Sigmoid colon (tissue), 7 donors: ENCODE data around the gene MYLK. TPM values are rescaled to one million over a fixed set of nuclear protein-coding genes. Genes with fewer than 3 reads are reported as not detected.

ENCODE experiments used
- DNase-seq: peaks from one replicate; pipeline ENCODE4 v3.0.0-alpha.2; 2019
- H3K27ac ChIP-seq, 4 donors: fragments of 200-600 bp; sonication (generic); one replicate each; pipeline ENCODE4 v1.5.1; 2016 to 2019; ENCODE audit warnings: mild to moderate bottlenecking in 1 of 4
- H3K27me3 ChIP-seq, 3 donors: fragments of 200-600 bp; sonication (generic); one replicate each; pipeline ENCODE4 v1.5.1; 2019; ENCODE audit warnings: mild to moderate bottlenecking in 1 of 3
- H3K36me3 ChIP-seq, 4 donors: fragments of 200-600 bp; sonication (generic); one replicate each; pipeline ENCODE4 v1.5.1; 2016 to 2019
- H3K4me1 ChIP-seq, 4 donors: fragments of 200-600 bp; sonication (generic); one replicate each; pipeline ENCODE4 v1.5.1; 2017 to 2019
- H3K4me3 ChIP-seq, 4 donors: fragments of 200-600 bp; sonication (generic); one replicate each; pipeline ENCODE4 v1.5.1; 2017 to 2019; ENCODE audit warnings: mild to moderate bottlenecking in 2 of 4, moderate library complexity in 1 of 4
- H3K9me3 ChIP-seq, 4 donors: fragments of 200-600 bp in 3 of 4; sonication (generic) in 3 of 4; one replicate each; pipeline versions ENCODE4 v1.5.1 to v1.6.1; 2013 to 2019
- CTCF ChIP-seq, 4 experiments: fragments of 450-650 bp in 3 of 4; fragments of 200-600 bp in 1 of 4; IDR thresholded peaks; one replicate each; pipeline ENCODE4 v1.5.1; 2016 to 2019; ENCODE audit warnings: antibody characterized with exemption in 4 of 4, mild to moderate bottlenecking in 3 of 4, moderate library complexity in 2 of 4
- EP300 ChIP-seq, 4 donors: sonication (generic); formaldehyde crosslinking; IDR thresholded peaks; one replicate each; pipeline ENCODE4 v1.6.1; 2017; ENCODE audit warnings: antibody characterized with exemption in 4 of 4
- POLR2A ChIP-seq, 2 donors: fragments of 450-650 bp; IDR thresholded peaks; one replicate each; pipeline ENCODE4 v1.6.1; 2016; ENCODE audit warnings: antibody characterized with exemption in 2 of 2, mild to moderate bottlenecking in 2 of 2, moderate library complexity in 2 of 2
- POLR2AphosphoS5 ChIP-seq, 4 donors: sonication (generic); formaldehyde crosslinking; IDR thresholded peaks; one replicate each; pipeline ENCODE4 v1.6.1; 2017; ENCODE audit warnings: antibody characterized with exemption in 4 of 4
- WGBS, 2 donors: extraction: QIAGEN DNeasy Blood & Tissue Kit; methylation state at CpG; one replicate each; pipeline ENCODE4 v1.1.7; 2013; 5-methylcytosine and 5-hydroxymethylcytosine counted together
- intact Hi-C: fragments of 100-400 bp; cut with DNase I; formaldehyde crosslinking; loops from one replicate; pipeline ENCODE4 v1.15.1; 2023
- polyA plus RNA-seq, 3 donors: library from polyadenylated mRNA; stranded (reverse); fragments of 200-250 nt; gene quantifications; one replicate each; pipeline ENCODE4 v1.2.3, GENCODE V29; 2013
- total RNA-seq, 4 donors: library from RNA; depleted of rRNA; stranded (reverse); fragments of >200 nt; gene quantifications; one replicate each; pipeline ENCODE4 v1.1.0, GENCODE V29; 2016
- donor health status: healthy with polysubstance abuse.
- donor health status: Bipolar disorder and iron deficiency.
- donor health status: healthy.

MYLK gene
- total and polyA plus RNA-seq, 7 donors: 21.5 to 2,153 (median 1,169) TPM

- H3K4me3 ChIP-seq: no peak overlapping the region
- peak overlapping the region; percentile 89 to 98 (median 94) for H3K27ac ChIP-seq
- H3K4me1 ChIP-seq: peaks cover 0 to 100% (median 100%) of the 10 kb centered on the region in 4 donors
- intact Hi-C loops: no loop called here
- DNase-seq: no peak
- H3K27me3 ChIP-seq: no peaks in the 10 kb centered on the region
- H3K9me3 ChIP-seq: no peaks in the 10 kb centered on the region
- TF ChIP-seq EP300 (IDR thresholded peaks at IDR 0.05) (no peak), POLR2AphosphoS5 (IDR thresholded peaks at IDR 0.05) (peak in 2 of 4 donors; percentile 43 to 45), CTCF (IDR thresholded peaks at IDR 0.05) (no peak), POLR2A (IDR thresholded peaks at IDR 0.05) (no peak)
- WGBS, 2 donors: 88% methylated on average over 4 of the region's 4 CpGs
- peaks cover 15 to 91% (median 35%) of the 10 kb centered on the region in 4 donors for H3K36me3 ChIP-seq
These were observed 195.8 kb downstream of the MYLK start for GRCh38 chr3:123688241-123688747.

- Histone ChIP-seq H3K27me3 (no peaks in the 10 kb centered on the region), H3K4me3 (no peak overlapping the region), H3K27ac (peak overlapping the region; percentile 89 to 98 (median 94)), H3K4me1 (peaks cover 0 to 100% (median 100%) of the 10 kb centered on the region in 4 donors), H3K9me3 (no peaks in the 10 kb centered on the region), H3K36me3 (peaks cover 11 to 88% (median 34%) of the 10 kb centered on the region in 4 donors)
- TF ChIP-seq POLR2AphosphoS5 (IDR thresholded peaks at IDR 0.05) (peak in 2 of 4 donors; percentile 42 to 53), POLR2A (IDR thresholded peaks at IDR 0.05) (no peak), CTCF (IDR thresholded peaks at IDR 0.05) (no peak)
- intact Hi-C loops: no loop called here
- DNase-seq: no peak
These were observed 196.8 kb downstream of the MYLK start for GRCh38 chr3:123687286-123687685.

- Histone ChIP-seq H3K9me3 (no peaks in the 10 kb centered on the region), H3K27ac (peak overlapping the region; percentile 89 to 98 (median 94)), H3K4me3 (no peak overlapping the region), H3K36me3 (peaks cover 8 to 88% (median 33%) of the 10 kb centered on the region in 4 donors), H3K4me1 (peaks cover 0 to 100% (median 98%) of the 10 kb centered on the region in 4 donors), H3K27me3 (no peaks in the 10 kb centered on the region)
- intact Hi-C loops: no loop called here
- TF ChIP-seq POLR2AphosphoS5 (IDR thresholded peaks at IDR 0.05) (peak in 1 of 4 donors; percentile 29), CTCF (IDR thresholded peaks at IDR 0.05) (no peak)
- no peak for DNase-seq
- 71% methylated on average over 4 of the region's 4 CpGs for WGBS, 2 donors
These were observed 197.9 kb downstream of the MYLK start for GRCh38 chr3:123686251-123686650.

- no peaks in the 10 kb centered on the region for H3K27me3 ChIP-seq
- no peaks in the 10 kb centered on the region for H3K9me3 ChIP-seq
- peaks cover 12 to 88% (median 32%) of the 10 kb centered on the region in 4 donors for H3K36me3 ChIP-seq
- intact Hi-C loops: no loop called here
- WGBS, 2 donors: 91 to 93% methylated on average over 9 of the region's 9 CpGs
- DNase-seq: no peak
- peak overlapping the region; percentile 89 to 98 (median 94) for H3K27ac ChIP-seq
- no peak overlapping the region for H3K4me3 ChIP-seq
- TF ChIP-seq CTCF (IDR thresholded peaks at IDR 0.05) (no peak), POLR2A (IDR thresholded peaks at IDR 0.05) (no peak), POLR2AphosphoS5 (IDR thresholded peaks at IDR 0.05) (no peak), EP300 (IDR thresholded peaks at IDR 0.05) (no peak)
- H3K4me1 ChIP-seq: peaks cover 0 to 100% (median 98%) of the 10 kb centered on the region in 4 donors
These were observed 198.4 kb downstream of the MYLK start for GRCh38 chr3:123685780-123686179.

- no peak for DNase-seq
- Histone ChIP-seq H3K4me3 (no peak overlapping the region), H3K9me3 (no peaks in the 10 kb centered on the region), H3K36me3 (peaks cover 12 to 82% (median 28%) of the 10 kb centered on the region in 4 donors), H3K27ac (peak overlapping the region; percentile 89 to 98 (median 94)), H3K4me1 (peaks cover 0 to 100% (median 97%) of the 10 kb centered on the region in 4 donors), H3K27me3 (no peaks in the 10 kb centered on the region)
- TF ChIP-seq EP300 (IDR thresholded peaks at IDR 0.05): no peak
- peak in 1 of 4 donors; percentile 16 for TF ChIP-seq POLR2AphosphoS5 (IDR thresholded peaks at IDR 0.05)
- no peak for TF ChIP-seq POLR2A (IDR thresholded peaks at IDR 0.05)
- intact Hi-C loops: no loop called here
- 92 to 94% methylated on average over 7 of the region's 7 CpGs for WGBS, 2 donors
These were observed 199.5 kb downstream of the MYLK start for GRCh38 chr3:123684636-123685035.
